Stimulated activated CD8-positive, alpha-beta memory T cell treated with anti-CD3 and anti-CD28 coated beads, Interleukin-12 subunit alpha, Interleukin-12 subunit beta, amount 100 ng/mL, for 24 hours (primary cell): ENCODE results near the gene ULK4.
"Not testable (repeated sequence)": the region's sequence is repeated elsewhere in the genome, so short reads cannot be mapped to it uniquely, and the experiment has no call there.

Experiments used
- DNase-seq: peaks from one replicate; pipeline ENCODE4 v3.0.0-alpha.2; 2020; ENCODE audit errors: extremely low read depth

Gene ULK4

GRCh38 chr3:41502481-41502880 is 459.4 kb downstream of the ULK4 start:
- DNase-seq, result no peak

DNA sequence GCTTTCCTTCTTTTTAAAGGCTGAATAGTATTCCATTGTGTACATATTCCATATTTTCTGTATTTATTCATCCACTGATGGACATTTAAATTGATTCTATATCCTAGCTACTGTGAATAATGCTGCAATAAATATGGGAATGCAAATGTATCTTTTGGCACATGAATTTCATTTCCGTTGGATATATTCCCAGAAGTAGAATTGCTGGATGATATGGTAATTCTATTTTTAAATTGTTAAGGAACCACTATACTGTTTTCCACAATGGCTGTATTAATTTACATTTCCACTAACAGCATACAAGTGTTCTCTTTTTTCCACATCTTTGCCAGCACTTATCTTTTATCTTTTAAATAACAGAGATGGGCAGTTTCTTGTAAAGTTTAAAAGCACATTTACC is 459.9 kb downstream of the ULK4 start:
- DNase-seq, result no peak

DNA sequence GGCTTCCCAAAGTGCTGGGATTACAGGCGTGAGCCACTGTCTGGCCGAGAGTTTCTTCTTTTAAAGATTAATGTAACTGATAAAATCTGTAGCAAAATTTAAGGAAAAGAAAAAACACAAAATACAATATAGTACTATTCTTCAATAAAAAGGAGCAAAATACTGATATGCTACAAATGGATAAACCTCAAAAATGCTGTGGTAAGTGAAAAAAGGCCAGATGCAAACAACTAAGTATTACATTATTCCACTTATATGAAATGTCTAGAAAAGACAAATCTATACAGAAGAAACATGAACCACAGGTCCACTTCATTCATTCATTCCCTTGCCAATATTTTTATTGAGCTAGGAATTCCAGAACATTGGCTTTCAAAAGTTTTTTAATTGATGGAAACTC is 463.1 kb downstream of the ULK4 start:
- DNase-seq, result no peak

GRCh38 chr3:41490360-41490759 is 471.5 kb downstream of the ULK4 start:
- no peak for DNase-seq

GRCh38 chr3:41489231-41489630 is 472.7 kb downstream of the ULK4 start:
- no peak for DNase-seq

GRCh38 chr3:41488501-41488900 is 473.4 kb downstream of the ULK4 start:
- no peak for DNase-seq

- no peak for DNase-seq
Observed at GRCh38 chr3:41485484-41485883, 476.4 kb downstream of the ULK4 start.

- DNase-seq, result no peak
Observed at GRCh38 chr3:41482134-41482533, 479.8 kb downstream of the ULK4 start.

GRCh38 chr3:41478278-41478677 is 483.6 kb downstream of the ULK4 start:
- DNase-seq, result no peak

DNA sequence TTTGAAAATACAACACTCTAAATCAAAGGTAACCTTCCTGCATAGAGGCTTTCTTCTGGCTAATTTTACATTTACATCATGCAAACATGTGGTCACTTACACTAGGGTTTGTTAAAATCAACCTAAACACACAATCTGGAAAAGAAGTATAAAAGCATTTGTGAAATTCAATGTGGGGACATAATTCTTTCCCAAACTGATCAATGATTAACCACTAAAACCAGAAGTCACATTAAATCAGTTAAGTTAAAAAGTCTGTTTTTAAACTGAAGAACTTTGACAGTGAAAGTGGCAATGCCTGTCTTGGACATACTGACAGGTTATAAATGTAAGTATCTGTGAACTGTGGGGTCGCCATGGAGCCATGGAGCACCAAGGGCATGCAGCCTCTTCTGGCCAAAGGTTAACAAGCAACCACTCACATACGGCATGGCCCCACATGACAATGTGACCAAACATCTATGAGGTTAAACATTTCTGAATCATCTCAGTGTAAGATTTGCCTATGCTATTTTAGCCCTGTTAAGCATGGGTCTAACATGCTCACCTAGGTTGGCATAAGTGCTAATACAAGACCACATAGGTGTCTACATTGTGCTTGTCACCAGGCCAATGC is 484.4 kb downstream of the ULK4 start:
- DNase-seq, result no peak

DNA sequence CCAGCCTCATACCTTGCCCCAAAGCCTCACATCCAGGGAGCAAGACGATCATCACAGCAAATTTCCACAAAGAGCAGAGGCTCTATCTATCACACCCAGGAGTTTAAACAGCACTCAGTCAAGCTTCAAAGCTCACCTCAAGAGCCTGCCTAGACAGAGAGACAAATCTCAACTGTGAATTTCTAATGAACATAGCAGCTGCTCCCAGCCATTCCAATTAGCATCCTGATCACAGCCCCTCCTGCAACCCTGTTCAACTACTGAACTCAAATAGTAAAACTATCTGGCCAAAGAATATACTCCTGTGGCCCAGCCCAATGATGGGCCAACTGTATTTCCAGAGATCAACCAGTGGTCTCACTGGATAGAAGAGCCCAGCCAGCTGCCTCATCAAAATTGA is 492.8 kb downstream of the ULK4 start:
- no peak for DNase-seq

DNA sequence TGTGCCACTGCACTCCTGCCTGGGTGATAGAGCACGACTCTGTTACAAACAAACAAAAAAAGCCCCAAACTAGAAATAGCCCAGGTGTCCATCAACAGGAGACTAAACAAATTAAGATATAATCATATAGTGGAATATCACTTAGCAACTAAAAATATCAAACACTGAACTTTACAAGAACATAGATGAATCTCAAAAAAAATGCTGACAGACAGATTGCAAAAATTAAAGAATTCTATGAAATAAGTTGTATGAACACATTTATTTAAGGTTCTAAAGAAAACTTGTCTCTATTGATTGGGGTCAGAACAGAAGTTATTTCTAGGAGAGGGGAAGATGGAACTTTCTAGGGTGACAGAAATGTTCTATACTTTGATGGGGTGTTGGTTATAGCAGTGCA is 494.4 kb downstream of the ULK4 start:
- DNase-seq, result no peak

DNA sequence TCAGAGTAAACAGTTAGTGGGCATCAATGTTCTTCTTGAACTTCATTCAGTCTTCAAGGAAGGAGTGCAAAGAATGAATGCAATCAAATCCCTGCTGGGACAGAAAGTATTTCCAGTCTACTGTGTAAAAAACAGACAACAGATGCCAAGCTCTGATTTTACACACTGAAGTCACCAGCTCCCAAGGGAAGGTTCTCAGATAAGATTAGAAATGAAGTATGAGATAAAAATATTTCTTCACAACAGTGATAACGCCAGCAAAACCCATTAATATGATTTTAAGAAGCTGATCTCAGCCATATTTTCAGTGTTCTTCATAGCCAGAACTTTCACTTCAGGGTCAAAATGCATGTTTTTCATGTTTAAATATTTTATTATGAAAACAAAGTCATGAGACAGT is 497.0 kb downstream of the ULK4 start:
- no peak for DNase-seq

DNA sequence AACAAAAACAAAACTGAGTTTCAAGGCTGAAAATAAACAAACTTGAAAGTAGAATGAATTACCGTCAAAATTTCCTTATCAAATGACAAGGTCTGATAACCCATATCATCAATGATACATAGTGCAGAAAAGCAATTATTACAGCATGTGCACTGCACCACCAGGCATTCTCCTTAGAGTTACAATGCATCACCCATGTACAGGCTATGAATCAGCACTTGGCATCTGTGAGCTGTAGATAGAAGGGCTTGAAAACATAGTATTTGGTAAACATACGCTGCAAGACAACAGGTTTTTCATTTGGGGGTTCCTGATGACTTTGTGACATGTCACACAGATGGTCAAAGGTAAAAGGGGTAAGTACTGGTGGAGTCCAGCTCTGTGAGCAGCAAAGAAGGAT is 497.5 kb downstream of the ULK4 start:
- DNase-seq, result no peak

- DNase-seq, result no peak
Observed at GRCh38 chr3:41462103-41462691, 499.7 kb downstream of the ULK4 start.

- no peak for DNase-seq
Observed at GRCh38 chr3:41460736-41461135, 501.2 kb downstream of the ULK4 start.

- no peak for DNase-seq
Observed at GRCh38 chr3:41457176-41457575, 504.7 kb downstream of the ULK4 start.

DNA sequence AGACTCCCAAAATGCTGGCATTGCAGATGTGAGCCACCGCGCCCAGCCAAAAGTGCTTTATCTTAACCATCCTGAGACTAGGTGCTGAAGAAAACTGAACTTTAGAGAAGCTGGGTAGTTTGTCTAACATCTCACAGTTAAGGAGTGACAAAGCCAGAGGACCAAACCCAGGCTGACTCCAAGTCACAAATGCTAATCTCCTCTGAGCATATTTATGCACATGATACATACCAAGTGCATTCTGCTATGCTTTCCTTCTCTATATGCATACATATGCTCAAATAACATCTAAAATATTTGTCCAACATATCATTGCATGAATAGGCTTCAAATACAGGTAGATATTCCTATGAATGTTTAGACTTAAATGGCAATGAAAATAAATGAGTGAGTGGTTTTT is 505.7 kb downstream of the ULK4 start:
- no peak for DNase-seq

GRCh38 chr3:41453618-41454017 is 508.3 kb downstream of the ULK4 start:
- DNase-seq, result not testable (repeated sequence)

DNA sequence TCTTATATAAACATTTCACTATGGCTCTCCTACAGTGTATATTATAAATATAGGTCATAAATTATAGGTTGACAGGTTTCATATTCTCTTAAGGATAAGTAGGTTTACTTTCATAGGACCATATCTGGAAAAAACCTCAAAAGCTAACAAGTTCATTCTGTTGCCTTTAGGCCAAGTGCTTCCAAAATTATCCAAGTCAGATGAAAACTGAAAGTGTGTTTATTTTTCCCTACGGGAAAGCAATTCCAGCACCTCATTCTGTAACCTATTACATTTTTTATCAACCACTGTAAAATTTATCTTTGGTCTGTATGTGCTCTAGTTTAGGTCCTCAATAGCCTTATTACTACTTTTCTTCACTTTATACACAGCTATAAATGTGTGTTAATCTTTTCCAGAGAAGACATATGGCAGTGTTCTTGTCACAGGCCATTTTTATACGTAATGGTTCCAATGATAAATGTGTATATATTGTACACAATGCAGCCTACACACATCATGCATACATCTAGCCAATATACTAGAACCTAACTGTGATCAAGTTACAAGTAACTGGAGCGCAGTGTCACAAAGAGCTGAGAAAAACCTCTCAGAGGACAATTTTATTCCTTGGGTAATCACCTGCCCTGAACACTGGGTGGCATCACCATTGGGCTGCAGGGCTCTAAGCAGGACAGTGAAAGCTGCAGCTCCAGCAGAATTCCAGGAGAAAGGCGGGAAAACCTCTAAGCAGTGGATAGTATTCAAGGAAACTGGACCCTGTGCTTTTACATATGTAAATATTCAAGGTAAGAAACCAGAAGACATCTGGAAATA is 511.3 kb downstream of the ULK4 start:
- DNase-seq, result no peak

DNA sequence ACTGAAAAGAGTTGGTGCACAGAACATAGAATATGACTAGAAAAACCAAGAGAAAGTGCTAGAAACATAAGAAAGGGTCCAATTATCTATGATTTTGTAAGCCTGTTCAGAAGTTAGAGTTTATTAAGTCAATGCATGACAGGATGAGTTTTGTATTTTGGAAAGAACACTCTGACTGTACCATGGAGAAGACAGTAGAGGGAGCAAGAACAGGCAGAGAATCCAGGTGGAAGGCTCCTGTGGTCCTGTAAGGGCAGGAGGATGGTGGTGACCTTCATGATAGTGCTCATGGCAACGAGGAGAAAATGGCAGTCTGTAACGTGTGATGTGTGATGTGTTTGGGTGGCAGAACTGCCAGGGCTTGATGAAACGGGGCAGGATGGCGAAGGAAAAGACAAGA is 513.5 kb downstream of the ULK4 start:
- DNase-seq, result no peak

DNA sequence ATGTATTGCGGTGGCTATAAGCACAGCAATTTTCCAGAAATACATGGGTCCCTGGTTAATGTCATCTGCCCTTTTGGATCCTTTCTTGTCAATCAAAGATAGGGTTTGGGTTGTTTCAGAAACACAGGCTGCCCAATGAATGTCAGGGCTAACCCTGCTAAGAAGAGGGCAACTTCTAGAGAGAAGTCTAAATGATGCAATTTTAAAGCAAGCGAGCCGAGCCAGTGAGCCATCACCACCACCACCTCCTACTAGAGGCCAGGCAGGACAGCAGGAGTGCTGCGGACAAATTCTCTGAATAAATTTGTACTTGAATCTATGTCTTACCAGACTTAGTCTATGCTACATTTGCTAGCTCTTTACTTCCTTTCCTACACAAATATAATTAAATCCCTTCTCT is 514.2 kb downstream of the ULK4 start:
- no peak for DNase-seq

- DNase-seq, result not testable (repeated sequence)
Observed at GRCh38 chr3:41446316-41446715, 515.6 kb downstream of the ULK4 start.
